AG09319 (cell line): ENCODE data around the gene NUDT13.

Experiments used
- DNase-seq: peaks from one replicate; pipeline ENCODE4 v3.0.0-alpha.2; 2010; ENCODE audit warnings: low read depth; ENCODE audit errors: extremely low read depth
- CTCF ChIP-seq: IDR thresholded peaks from 2 replicates; pipeline ENCODE4 v1.5.1; 2011; ENCODE audit warnings: low read depth, mild to moderate bottlenecking, inconsistent platforms, low read length, moderate library complexity

NUDT13 gene

DNA sequence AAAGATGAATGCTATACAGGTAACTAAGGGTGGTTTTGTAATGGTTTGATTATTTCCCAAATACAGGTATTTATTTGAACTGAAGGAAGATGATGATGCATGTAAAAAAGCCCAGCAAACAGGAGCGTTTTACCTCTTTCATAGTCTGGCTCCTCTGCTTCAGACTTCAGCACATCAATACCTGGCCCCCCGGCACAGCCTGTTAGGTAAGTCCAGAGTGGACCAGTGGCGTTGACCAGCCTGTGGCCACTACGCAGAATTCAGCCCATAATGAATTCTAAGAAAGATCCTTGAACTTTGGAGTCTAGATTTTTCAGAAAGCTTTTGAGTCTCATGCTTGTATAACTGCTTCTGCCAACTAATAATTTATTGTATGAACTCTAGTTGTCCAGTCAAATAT, 9.7 kb downstream of the NUDT13 start:
- no peak for TF ChIP-seq CTCF
- DNase-seq = no peak

- DNase-seq = no peak
- no peak for TF ChIP-seq CTCF
Observed at GRCh38 chr10:73126343-73126742, 16.1 kb downstream of the NUDT13 start.

GRCh38 chr10:73131301-73131700, 21.0 kb downstream of the NUDT13 start:
- TF ChIP-seq CTCF = no peak
- DNase-seq = no peak

DNA sequence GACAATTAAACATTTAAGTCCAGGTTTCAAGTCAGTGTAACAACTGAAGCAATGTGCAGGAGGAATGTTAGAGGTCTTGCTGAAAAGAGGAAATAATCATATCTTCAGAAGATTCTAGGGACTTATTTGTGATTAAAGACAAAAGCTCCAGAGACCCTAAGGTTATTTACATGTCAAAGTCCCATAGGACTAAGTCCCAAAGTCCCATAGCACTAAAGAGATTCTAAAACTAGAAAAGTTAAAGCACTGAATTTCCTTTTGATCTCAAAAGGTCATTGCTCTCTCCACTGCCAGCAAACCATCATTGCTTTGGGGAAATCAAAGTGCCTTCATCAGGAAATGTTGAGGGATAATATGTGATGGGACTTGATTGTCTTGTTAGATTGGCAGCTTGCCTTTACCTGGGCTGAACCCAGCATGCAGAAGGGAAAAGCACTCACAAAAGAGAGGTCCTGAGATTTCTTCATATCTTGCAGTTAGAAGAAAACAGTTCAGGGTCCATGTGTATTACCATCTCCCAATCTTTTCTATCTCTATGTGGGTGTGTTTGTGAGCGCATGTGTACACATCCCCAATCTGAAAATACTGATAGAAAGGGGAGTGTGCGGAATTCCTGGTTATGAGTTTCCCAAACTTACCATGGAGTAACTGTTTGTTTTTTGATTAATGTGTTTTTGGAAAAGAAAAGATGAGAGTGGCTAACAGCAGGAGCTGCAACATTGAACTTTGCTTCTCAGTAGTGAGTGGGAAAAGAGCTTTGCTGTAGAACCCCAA, 21.8 kb downstream of the NUDT13 start:
- no peak for TF ChIP-seq CTCF
- DNase-seq = no peak

DNA sequence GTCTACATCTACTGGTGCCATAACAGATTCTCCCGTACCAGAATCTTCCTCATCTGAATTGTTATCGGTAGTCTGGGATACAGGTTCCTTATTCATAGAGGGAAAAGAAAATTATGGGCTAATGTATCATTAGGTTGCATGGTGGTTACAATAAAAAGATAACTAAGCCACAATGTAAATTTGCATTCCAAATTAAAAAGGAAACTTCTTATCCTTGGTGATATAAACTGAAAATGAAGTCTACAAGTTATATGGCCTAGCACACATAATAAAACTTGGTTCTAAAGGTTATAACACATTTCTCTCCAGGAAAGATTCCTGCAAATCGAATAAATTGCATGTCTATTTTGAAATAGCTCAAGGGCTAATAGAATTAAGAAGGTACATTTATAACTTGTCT, 24.5 kb downstream of the NUDT13 start:
- no peak for DNase-seq
- no peak for TF ChIP-seq CTCF

GRCh38 chr10:73136627-73137026, 26.4 kb downstream of the NUDT13 start:
- no peak for DNase-seq
- TF ChIP-seq CTCF = no peak

- TF ChIP-seq CTCF = no peak
- no peak for DNase-seq
Observed at GRCh38 chr10:73139251-73139650, 29.0 kb downstream of the NUDT13 start.
